AG09319 (cell line): ENCODE measurements around the gene CHN2.

Source experiments
- DNase-seq: peaks from one replicate; pipeline ENCODE4 v3.0.0-alpha.2; 2010; ENCODE audit warnings: low read depth; ENCODE audit errors: extremely low read depth
- TF ChIP-seq, protein P1 (sequence below): IDR thresholded peaks from 2 replicates; pipeline ENCODE4 v1.5.1; 2011; ENCODE audit warnings: low read depth, mild to moderate bottlenecking, inconsistent platforms, low read length, moderate library complexity

Gene CHN2

DNA sequence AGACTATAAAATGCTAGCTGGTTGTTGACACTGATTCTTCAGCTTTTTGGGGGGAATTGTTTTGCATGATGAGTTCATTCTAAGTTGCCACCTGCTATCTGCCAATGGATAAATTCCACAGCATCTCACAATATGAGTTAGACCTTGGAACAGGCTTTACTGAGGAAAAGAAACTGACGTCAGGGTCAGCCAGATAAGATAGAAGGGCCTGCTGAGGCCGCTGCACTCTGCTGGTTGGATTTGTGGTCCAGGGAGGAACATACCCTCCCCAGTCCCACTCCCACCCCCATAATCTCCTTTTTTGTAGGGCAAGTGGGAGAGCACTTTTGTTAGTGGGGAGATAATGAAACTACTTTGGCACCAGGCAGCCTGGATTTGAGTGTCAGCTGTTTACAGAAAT lies 258.4 kb downstream of the CHN2 start:
- TF ChIP-seq, protein P1, sequence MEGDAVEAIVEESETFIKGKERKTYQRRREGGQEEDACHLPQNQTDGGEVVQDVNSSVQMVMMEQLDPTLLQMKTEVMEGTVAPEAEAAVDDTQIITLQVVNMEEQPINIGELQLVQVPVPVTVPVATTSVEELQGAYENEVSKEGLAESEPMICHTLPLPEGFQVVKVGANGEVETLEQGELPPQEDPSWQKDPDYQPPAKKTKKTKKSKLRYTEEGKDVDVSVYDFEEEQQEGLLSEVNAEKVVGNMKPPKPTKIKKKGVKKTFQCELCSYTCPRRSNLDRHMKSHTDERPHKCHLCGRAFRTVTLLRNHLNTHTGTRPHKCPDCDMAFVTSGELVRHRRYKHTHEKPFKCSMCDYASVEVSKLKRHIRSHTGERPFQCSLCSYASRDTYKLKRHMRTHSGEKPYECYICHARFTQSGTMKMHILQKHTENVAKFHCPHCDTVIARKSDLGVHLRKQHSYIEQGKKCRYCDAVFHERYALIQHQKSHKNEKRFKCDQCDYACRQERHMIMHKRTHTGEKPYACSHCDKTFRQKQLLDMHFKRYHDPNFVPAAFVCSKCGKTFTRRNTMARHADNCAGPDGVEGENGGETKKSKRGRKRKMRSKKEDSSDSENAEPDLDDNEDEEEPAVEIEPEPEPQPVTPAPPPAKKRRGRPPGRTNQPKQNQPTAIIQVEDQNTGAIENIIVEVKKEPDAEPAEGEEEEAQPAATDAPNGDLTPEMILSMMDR: no peak
- no peak for DNase-seq

DNA sequence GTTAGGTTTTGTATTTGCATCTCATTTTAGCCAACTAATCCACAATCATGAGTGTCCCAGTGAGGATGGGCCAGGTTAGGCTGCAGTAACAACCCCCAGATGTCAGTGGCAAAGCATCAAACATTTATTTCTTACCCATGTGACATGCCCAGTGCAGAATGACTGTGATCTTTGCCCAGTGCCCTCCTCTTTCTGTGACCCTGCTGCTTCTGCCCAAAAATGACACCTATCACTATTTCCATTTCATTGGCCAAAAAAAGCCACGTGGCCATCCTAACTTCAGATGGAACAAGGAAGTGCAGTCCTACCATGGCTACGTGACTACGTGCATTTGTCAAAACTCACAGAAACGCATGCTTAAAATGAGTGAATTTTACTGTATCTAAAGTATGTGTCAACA lies 259.9 kb downstream of the CHN2 start:
- no peak for DNase-seq
- TF ChIP-seq, protein P1: no peak

DNA sequence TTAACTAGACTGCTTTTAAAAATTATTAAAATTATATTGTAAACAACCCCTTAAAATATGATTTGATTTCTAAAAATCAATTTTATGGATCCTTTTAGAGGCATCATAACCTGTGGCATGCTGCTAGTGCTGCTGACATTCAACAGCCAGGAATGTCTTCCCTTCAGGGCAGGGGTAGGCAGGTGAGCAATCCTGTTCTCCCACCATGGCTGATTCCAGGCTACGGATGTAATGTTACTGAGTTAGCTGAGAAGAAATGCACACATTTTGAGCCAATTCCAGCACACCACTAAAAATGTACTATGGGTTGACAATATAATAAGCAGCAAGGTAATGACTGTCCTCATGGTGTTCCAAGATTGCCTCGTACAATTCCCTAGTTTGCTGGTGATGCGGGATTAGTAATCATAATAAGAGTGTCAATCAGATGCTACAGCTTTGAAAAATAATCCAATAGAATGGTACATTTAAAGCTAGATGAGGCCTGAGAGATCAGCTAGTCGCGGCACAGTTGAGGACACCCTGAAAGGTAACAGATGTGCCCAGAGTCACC lies 260.4 kb downstream of the CHN2 start:
- no peak for DNase-seq
- TF ChIP-seq, protein P1: no peak

DNA sequence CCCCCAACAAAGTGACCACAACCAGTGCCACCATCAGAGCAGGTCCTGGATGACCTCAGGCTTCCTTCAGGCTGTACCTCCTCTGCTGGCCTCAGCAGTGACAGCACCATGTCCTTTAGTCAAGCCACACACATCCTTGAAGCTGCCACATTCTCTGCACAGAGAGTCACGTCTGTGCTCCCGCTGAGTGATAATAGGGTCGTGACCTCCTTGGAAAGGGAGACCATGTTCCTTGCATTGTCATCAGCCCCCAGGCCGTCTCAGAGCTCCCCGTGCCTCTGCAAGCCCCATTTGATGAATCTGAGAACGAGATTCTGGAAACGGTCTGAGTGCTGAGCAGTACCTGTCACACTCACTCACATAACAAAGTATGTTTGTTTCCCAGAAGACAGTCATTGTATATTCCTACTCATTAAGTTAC lies 262.6 kb downstream of the CHN2 start:
- TF ChIP-seq, protein P1: no peak
- no peak for DNase-seq

DNA sequence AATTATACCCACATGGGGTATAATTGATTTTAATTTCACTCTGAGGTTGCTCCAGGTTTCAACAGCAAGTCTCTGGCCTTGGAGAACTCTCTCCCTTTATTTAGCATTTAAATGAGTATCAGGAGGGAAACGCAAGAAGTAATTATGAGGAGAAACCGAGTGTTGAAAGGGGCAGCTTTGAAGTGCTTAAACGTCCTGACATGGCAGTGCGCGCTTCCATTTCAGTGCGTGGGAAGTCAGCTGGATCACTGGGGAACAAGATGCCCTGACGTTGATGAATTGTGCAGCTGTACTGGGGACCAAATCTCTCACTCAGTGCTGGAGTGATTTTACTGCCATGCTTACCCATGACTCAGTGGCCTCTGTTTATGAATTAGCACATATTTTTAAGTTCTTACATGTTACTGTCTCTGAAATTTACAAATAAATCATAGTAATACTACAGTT lies 263.0 kb downstream of the CHN2 start:
- TF ChIP-seq, protein P1: no peak
- peak; percentile 37 for DNase-seq

DNA sequence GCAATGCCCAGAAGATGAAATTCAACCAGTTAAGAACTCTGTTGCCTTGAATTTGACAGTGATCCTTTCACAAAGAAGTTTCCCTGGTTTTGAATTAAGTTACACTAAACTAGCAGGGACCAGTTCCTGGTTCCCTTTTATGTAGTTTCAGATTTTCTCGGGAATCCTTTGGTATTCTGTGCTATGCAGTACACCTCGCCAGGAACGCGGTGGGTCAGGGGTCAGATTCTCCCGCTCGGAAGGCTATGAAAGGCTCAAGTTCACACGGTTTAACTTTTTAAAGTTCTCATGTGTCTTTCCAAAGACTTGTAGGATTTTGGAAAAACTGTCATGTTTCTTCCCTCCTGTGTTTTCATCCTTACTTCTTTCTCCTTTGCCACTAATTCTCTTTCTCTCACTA lies 264.4 kb downstream of the CHN2 start:
- DNase-seq: no peak
- TF ChIP-seq, protein P1: no peak

DNA sequence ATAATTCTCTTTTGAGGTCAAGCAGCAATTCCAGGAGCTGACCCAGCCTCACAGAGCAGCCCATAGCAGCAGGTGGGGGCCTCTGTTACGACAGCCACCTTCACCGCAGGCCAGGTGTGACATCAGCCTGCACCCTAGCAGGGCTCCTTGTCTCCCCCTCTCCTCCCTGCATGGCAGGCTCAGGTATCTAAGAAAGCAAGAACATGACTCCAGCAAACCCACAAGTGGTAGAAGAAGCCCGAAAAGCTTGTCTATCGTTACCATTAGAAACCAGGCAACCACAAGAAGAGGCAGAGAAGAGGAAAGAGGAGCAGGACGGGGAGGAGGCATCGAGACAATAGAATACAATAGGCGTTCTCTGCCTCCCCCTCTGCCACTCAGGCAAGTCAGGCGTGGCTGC lies 265.0 kb downstream of the CHN2 start:
- DNase-seq: no peak
- TF ChIP-seq, protein P1: no peak
